Progenitor cell of endocrine pancreas (in vitro differentiated cells): ENCODE data around the gene HEXD. TPM values are rescaled to one million over a fixed set of nuclear protein-coding genes. Genes with fewer than 3 reads are reported as not detected.
"Not testable (repeated sequence)": the region's sequence is repeated elsewhere in the genome, so short reads cannot be mapped to it uniquely, and the experiment has no call there.

Experiments used
- DNase-seq: peaks from one replicate; pipeline ENCODE4 v3.0.0; 2021; ENCODE audit warnings: low spot score; ENCODE audit not compliant: unreplicated experiment
- H3K27ac Mint-ChIP-seq: 2 replicates; pipeline ENCODE4 v1.8.0; 2021; ENCODE audit warnings: mild to moderate bottlenecking, moderate library complexity, mixed read lengths
- H3K27me3 Mint-ChIP-seq: 2 replicates; pipeline ENCODE4 v1.8.0; 2021; ENCODE audit warnings: mixed read lengths
- H3K36me3 Mint-ChIP-seq: 2 replicates; pipeline ENCODE4 v1.8.0; 2022; ENCODE audit warnings: mixed read lengths; ENCODE audit not compliant: insufficient read depth
- H3K4me1 Mint-ChIP-seq: 2 replicates; pipeline ENCODE4 v1.8.0; 2021; ENCODE audit warnings: low read depth, mixed read lengths
- H3K4me3 Mint-ChIP-seq: 2 replicates; pipeline ENCODE4 v1.8.0; 2021; ENCODE audit warnings: low read depth, mild to moderate bottlenecking, moderate library complexity, mixed read lengths
- H3K9me3 Mint-ChIP-seq: 2 replicates; pipeline ENCODE4 v1.8.0; 2021; ENCODE audit warnings: low read depth, mixed read lengths
- total RNA-seq: library from RNA; stranded (reverse); gene quantifications from 2 replicates; pipeline ENCODE4 v1.2.1, GENCODE V29; 2021
- TF ChIP-seq, protein P1 (sequence below): fragments of 200-600 bp; sonication (generic); IDR thresholded peaks from one replicate; pipeline ENCODE4 v1.5.0; 2021; ENCODE audit warnings: antibody characterized with exemption, mild to moderate bottlenecking; ENCODE audit not compliant: unreplicated experiment

Gene HEXD
- total RNA-seq, 1 donor from 2014 or later: 86.4 TPM

DNA sequence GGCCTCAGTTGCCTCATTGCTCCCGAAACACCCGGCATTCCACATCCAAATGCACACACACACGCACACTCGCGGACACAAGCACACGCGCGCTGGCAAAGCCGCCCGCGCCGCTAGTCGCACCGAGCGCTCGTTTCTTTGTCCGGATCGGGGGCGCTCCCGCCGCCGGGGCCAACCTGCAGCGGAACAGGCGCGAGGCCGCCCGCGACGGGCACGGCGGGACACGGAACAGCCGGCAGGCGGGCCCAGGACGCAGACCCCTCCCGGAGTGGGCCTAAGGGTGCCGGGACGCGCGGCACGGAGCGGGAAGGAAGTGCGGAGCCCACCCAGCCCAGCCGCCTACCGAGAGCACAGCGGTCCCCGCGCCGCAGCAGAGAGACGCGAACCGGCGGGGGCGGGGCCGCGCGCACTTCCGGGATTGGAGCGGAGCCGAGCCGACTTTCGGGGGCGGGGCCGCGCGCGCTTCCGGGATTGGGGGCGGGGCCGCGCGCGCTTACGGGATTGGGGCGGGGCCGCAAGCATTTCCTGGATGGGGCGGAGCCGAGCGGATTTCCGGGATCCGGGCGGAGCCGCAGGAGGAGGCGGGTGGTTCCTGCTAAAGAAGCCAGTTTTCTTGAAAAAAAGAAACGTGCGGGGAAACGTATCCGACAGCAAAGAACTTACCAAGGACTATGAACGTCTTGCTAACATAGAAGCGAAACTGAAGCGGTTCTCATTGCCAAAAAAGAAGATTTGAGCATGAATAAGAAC, 32.4 kb downstream of the HEXD start, which contains the start of gene CYBC1:
CYBC1 (minus strand) TSS at position 396 of the 750 bp plus-strand sequence. CDS start 1,498 bp downstream, outside the sequence.
- TF ChIP-seq, protein P1, sequence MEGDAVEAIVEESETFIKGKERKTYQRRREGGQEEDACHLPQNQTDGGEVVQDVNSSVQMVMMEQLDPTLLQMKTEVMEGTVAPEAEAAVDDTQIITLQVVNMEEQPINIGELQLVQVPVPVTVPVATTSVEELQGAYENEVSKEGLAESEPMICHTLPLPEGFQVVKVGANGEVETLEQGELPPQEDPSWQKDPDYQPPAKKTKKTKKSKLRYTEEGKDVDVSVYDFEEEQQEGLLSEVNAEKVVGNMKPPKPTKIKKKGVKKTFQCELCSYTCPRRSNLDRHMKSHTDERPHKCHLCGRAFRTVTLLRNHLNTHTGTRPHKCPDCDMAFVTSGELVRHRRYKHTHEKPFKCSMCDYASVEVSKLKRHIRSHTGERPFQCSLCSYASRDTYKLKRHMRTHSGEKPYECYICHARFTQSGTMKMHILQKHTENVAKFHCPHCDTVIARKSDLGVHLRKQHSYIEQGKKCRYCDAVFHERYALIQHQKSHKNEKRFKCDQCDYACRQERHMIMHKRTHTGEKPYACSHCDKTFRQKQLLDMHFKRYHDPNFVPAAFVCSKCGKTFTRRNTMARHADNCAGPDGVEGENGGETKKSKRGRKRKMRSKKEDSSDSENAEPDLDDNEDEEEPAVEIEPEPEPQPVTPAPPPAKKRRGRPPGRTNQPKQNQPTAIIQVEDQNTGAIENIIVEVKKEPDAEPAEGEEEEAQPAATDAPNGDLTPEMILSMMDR: peak; percentile 9
- peaks cover 7% of the 10 kb centered on the region for H3K4me1 Mint-ChIP-seq
- DNase-seq: peak; percentile 88
- H3K4me3 Mint-ChIP-seq: peak within 1 kb of the TSS; percentile 81
- peaks cover 6% of the 10 kb centered on the region for H3K36me3 Mint-ChIP-seq
- peaks cover 14% of the 10 kb centered on the region for H3K9me3 Mint-ChIP-seq
- H3K27me3 Mint-ChIP-seq: no peaks in the 10 kb centered on the region
- peak within 1 kb of the TSS; percentile 84 for H3K27ac Mint-ChIP-seq

DNA sequence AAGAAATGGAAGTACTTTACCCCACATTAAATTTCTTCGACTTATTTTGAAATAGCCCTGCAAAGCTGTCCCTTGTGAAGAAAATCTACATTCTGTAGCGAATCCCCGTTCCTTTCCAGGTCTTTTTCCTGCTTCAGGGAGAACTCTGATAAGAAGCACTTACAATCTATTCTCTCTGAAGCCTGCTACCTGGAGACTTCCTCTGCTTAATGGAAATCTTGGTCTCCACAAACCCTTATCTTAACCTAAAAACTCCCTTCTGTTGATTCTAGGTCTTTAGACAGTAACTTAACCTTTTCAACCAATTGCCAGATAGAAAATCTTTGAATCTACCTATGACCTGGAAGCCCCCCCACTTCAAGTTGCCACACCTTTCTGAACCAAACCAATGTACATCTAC, 34.0 kb downstream of the HEXD start:
- Mint-ChIP-seq H3K4me1 (peaks cover 8% of the 10 kb centered on the region), H3K36me3 (peaks cover 6% of the 10 kb centered on the region), H3K27me3 (no peaks in the 10 kb centered on the region), H3K4me3 (peak overlapping the region; percentile 11), H3K9me3 (peaks cover 14% of the 10 kb centered on the region), H3K27ac (no peak overlapping the region)
- TF ChIP-seq, protein P1: no peak
- no peak for DNase-seq

DNA sequence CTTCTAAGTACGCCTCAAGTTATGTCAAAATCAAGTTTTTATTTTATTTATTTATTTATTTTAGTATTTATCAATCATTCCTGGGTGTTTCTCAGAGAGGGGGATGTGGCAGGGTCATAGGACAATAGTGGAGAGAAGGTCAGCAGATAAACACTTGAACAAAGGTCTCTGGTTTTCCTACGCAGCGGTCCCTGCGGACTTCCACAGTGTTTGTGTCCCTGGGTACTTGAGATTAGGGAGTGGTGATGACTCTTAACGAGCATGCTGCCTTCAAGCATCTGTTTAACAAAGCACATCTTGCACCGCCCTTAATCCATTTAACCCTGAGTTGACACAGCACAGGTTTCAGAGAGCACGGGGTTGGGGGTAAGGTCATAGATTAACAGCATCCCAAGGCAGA, 35.0 kb downstream of the HEXD start:
- not testable (repeated sequence) for DNase-seq, H3K4me3 Mint-ChIP-seq, H3K27ac Mint-ChIP-seq, H3K27me3 Mint-ChIP-seq, H3K36me3 Mint-ChIP-seq
- H3K4me1 Mint-ChIP-seq: peaks cover 15% of the 10 kb centered on the region
- H3K9me3 Mint-ChIP-seq: peaks cover 14% of the 10 kb centered on the region

DNA sequence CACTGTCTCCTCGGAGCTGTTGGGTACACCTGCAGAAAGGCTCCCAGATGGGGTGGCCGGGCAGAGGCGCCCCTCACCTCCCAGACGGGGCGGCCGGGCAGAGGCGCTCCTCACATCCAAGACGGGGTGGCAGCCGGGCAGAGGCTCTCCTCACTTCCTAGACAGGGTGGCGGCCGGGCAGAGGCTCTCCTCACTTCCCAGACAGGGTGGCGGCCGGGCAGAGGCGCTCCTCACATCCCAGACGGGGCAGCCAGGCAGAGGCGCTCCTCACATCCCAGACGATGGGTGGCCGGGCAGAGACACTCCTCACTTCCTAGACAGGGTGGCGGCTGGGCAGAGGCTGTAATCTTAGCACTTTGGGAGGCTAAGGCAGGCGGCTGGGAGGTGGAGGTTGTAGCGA, 35.6 kb downstream of the HEXD start:
- not testable (repeated sequence) for H3K27me3 Mint-ChIP-seq, H3K36me3 Mint-ChIP-seq, DNase-seq, H3K27ac Mint-ChIP-seq, H3K4me3 Mint-ChIP-seq
- Mint-ChIP-seq H3K4me1 (peaks cover 15% of the 10 kb centered on the region), H3K9me3 (peaks cover 14% of the 10 kb centered on the region)

DNA sequence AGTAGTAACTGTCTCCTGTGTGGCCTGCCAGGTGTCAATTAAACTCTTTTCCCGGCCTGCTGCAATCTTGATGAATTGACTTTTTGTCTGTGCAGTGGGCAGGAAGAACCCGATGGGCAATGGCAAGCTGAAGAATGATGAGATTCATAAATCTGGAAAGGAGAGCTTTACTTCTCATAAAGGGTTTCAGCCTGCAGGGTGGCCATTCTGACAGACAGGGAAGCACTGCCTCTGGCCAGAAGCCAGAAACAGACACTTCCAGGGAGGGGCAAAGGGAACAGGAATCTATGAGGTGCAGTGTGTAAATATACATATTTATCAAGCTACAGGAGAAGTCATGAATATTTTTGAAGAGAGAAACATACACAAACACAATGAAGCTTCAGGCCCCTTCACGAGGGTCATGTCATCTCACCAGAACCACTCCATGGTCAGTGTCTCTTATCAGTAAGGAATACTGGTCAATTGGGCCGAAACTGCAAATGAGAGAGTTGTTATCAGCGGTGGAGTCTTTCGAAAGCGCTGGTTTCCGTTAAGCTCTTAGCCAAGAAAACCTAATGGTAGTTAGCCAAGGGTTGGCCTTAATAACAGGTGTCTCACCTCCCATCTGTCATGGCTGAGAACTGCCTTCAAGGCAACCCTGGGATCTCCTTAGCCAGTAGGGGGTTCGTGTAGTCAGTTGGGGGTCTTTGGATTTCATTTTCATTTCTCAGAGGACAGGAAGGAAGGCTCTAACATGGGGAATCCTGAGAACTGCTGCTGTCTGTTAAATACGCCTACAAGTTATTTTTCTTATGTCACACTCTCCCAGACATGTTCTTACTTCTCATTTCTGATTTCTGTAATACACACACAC, 39.2 kb downstream of the HEXD start:
- TF ChIP-seq, protein P1: no peak
- Mint-ChIP-seq H3K36me3 (peaks cover 6% of the 10 kb centered on the region), H3K27me3 (no peaks in the 10 kb centered on the region), H3K4me1 (peaks cover 23% of the 10 kb centered on the region), H3K9me3 (peaks cover 5% of the 10 kb centered on the region), H3K27ac (peak overlapping the region; percentile 96), H3K4me3 (peak overlapping the region; percentile 90)
- no peak for DNase-seq

DNA sequence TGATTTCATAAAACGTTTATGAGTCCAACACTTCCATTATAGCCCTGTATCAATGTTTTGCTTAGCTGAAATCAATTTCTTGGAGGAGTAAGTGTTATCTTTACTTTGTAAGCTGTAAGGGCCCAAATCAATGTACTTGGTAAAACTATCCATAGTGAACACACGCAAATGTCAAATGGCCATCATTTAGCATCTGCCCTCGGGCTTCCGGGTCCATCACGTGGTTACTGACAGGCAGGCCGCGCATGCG, 39.7 kb downstream of the HEXD start:
- Mint-ChIP-seq H3K4me3 (peak overlapping the region; percentile 90), H3K27ac (peak overlapping the region; percentile 96), H3K9me3 (peaks cover 3% of the 10 kb centered on the region), H3K4me1 (peaks cover 27% of the 10 kb centered on the region), H3K36me3 (peaks cover 9% of the 10 kb centered on the region), H3K27me3 (no peaks in the 10 kb centered on the region)
- DNase-seq: no peak
- TF ChIP-seq, protein P1: no peak
